Kidney glomerular epithelial cell (primary cell): Measurements from ENCODE around the gene CD300LG.
"Not testable (repeated sequence)": the region's sequence is repeated elsewhere in the genome, so short reads cannot be mapped to it uniquely, and the experiment has no call there.

ENCODE experiments used
- DNase-seq: peaks from one replicate; lab custom pipeline; 2025; lab: John Stamatoyannopoulos, UW

The CD300LG gene

DNA sequence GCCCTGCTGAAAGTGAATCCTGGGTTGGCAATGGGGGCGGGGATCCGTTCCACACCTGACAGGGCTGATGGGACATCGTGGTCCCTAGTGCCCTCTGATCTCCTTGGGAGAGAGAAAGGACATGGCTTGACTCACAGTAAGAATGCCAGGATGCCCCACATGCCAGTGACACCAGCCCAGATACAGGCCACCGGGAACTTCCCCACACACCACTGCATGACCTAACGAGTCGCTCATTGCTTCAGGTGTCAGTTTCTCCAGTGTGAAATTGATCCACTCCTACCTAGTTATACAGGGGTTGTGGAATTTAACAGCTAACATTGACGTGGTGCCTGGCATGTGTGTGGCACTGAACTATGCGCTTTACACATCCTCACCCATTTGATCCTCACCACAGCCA is 7.5 kb downstream of the CD300LG start:
- no peak for DNase-seq

- DNase-seq = no peak
These were observed 8.1 kb downstream of the CD300LG start for GRCh38 chr17:43855061-43855460.

DNA sequence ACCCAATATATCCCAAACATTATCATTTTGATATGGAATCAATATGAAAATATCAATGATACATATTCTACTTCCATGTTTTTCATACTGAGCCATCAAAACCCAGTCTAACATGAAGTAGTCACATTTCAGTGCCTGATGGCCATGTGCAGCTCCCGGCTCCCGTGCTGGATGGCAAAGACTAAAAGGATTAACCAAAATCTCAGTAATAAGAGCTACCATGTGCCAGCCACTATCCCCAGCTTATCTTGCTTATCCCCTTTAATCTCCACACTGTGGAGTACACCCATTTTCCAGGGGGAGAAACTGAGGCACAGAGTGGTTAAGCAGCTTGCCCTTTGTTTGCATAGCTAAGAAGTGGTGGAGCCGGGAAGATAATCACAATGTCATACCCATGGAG is 9.2 kb downstream of the CD300LG start:
- no peak for DNase-seq

DNA sequence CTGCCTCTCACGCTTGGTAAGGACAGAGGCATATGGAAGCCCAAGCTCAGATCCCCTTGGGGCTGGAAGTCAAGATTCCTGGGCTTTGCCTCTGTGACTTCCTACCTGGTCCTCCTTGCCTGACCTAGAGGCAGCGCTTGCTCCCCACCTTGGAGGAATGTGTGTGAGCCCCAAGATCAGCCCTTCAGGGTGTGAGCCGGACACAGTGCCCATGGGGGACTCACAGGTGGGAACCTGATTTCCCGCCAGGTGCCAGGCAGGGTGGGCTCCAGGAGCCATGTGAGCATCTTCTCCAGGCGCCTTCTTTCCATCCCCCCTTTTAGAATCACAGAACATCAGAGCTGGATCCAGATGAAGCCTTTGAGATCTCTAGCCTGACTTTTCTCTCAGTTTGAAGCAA is 10.2 kb downstream of the CD300LG start:
- DNase-seq = no peak

GRCh38 chr17:43857957-43858600 is 11.1 kb downstream of the CD300LG start:
- DNase-seq = no peak

DNA sequence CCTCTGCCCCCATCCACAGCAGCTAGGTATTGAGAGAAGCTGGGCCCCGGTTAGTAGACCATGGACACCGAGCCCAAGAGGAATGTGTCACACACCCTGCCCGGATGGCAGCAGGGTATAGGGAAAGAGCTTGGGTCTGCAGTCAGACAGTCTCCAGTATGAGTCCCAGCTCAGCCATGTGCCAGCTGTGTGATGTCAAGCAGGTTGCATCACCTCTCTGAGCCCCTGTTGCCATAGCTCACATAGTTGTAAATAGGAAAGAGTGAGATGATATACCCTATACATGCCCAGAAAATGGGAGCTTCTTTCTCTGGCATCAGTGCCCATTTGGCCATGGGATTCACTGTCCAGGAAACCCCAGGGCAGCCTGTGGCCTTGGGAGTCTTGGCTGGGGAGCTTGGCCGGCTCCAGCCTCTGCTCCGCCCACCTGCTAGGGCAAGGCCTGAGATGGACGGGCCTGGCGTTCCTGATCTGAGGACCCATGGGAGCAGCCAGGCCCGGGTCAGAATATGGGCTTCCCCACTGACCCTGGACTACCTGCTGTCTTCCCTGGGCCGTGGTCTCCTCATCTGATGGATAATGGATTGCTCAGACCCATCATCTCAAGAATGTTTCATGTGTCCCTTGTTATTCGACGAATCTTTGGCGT is 13.2 kb downstream of the CD300LG start:
- no peak for DNase-seq

GRCh38 chr17:43860927-43861622 is 14.1 kb downstream of the CD300LG start:
- DNase-seq = no peak

GRCh38 chr17:43861960-43862359 is 15.0 kb downstream of the CD300LG start:
- no peak for DNase-seq

GRCh38 chr17:43864161-43864984 is 17.4 kb downstream of the CD300LG start:
- DNase-seq = no peak

- no peak for DNase-seq
These were observed 21.4 kb downstream of the CD300LG start for GRCh38 chr17:43868226-43868994.

DNA sequence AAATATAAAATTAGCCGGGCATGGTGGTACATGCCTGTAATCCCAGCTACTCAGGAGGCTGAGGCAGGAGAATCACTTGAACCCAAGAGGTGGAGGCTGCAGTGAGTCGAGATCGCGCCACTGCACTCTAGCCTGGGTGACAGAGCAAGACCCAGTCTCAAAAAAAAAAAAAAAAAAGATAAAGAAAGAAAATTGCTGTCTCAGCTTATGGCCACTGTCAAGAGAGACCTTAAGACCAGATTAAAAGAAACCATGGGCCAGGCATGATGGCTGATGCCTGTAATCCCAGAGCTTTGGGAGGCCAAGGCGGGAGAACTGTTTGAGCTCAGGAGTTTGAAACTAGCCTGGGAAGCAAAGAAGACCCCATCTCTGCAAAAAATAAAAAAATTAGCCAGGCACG is 22.1 kb downstream of the CD300LG start:
- not testable (repeated sequence) for DNase-seq

DNA sequence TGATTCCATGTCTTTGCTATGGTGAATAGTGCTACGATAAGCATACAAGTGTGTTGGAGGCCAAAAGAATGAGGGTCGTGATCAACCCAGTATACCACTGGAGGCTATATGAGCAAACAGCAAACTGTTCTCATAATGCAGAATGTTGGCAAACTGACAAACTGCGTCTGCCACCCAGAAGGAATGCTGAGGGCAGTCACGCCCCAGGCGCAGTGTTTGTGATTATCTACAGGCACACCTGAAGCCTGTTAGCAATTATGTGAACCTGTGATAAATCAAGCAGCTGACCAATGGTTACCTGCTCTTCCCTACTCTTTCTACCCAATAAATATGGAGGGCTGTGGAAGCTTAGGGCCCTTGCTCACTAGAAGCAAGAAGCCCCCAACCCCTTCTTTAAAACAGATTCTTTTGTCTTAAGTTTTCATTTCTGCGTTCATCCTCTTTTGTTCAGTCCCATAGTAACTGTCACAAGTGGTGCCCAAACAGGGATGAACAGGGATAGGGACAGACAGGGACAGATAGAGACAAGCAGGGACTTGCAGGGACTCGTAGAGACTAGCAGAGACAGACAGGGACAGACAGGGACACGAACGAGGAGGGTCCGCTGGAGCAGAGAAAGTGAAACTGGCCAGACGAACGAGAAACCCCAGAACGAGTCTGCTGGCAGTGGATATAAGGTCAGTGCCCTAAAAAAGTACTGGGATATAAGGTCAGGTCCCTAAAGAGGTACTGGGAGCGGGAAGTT is 25.1 kb downstream of the CD300LG start:
- no peak for DNase-seq

GRCh38 chr17:43873091-43873490 is 26.1 kb downstream of the CD300LG start:
- DNase-seq = no peak

DNA sequence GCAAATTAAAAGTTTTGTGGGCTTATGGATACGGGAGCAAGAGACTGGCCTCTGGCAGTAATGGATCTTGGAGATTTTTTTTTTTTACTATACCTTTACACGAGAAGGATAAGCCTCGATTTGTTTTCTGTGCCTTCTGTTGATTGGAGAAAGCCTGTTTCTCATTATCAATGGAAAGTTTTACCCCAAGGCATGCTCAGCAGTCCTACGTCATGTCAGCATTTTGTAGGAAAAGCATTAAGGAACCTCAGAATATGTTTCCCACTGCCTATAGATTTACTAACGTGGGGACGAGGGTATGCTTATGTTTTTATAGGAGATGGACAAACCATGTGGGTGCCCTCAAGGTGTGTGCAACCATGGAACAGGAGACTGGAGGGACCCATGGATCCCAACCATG is 26.8 kb downstream of the CD300LG start:
- DNase-seq = no peak

DNA sequence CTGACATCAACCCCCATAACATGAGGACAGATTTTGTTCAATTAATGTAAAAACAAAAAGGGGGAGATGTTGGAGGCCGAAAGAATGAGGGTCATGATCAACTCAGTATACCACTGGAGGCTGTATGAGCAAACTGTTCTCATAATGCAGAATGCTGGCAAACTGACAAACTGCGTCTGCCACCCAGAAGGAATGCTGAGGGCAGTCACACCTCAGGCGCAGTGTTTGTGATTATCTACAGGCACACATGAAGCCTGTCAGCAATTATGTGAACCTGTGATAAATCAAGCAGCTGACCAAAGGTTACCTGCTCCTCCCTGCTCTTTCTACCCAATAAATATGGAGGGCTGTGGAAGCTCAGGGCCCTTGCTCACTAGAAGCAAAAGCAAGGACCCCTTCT is 27.3 kb downstream of the CD300LG start:
- no peak for DNase-seq

- no peak for DNase-seq
These were observed 28.6 kb downstream of the CD300LG start for GRCh38 chr17:43875476-43876147.

DNA sequence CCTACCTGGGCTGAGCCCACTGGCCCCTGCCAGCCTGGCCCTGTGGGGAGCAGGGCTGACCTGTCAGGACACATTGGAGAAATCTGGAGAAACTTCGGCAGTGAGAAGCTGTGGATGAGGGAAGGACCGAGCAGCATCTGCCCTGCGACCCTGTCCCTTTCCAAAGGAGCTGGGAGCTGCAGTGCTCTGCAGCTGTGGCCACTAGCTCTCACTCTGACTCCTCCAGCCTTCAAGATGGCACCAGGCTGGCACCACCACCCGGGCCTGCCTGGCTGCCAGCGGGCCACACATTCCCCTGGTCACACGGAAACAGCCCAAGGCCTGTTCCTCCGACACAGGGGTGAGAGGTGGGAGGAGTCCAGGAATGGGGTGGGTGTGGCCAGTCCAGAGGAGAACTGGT is 30.1 kb downstream of the CD300LG start:
- DNase-seq = no peak

GRCh38 chr17:43877451-43878155 is 30.6 kb downstream of the CD300LG start:
- DNase-seq = no peak

- peak; percentile 85 for DNase-seq
These were observed 31.5 kb downstream of the CD300LG start for GRCh38 chr17:43878260-43879175.
